Endothelial cell of umbilical vein (primary cell): ENCODE data around the gene PSMD13. TPM values are rescaled to one million over a fixed set of nuclear protein-coding genes. Genes with fewer than 3 reads are reported as not detected.

Experiments
- BruUV-seq: library from RNA; stranded (reverse); fragments of 400-500 nt; replicated peaks from 2 replicates; lab custom pipeline; 2021; lab: Mats Ljungman, UMichigan
- CTCF ChIA-PET: fragments of 300-600, 350-600 bp; sonication (Branson Sonifier 250); formaldehyde crosslinking; loops from one replicate; lab custom pipeline; 2021; ENCODE audit warnings: antibody characterized with exemption, inconsistent platforms; lab: Charles Lee
- POLR2A ChIA-PET: fragments of 300-600, 350-600 bp; sonication (Branson Sonifier 250); formaldehyde crosslinking; loops from one replicate; lab custom pipeline; 2021; ENCODE audit warnings: antibody characterized with exemption, inconsistent platforms; lab: Charles Lee
- DNase-seq: peaks from one replicate; pipeline ENCODE4 v3.0.0-alpha.2; 2011; ENCODE audit warnings: low read depth, low spot score
- FAIRE-seq: peaks from 2 replicates; lab custom pipeline; 2011; peaks lifted over from hg19 to GRCh38; lab: Jason Lieb, UNC
- H2AFZ ChIP-seq: 2 replicates; pipeline ENCODE4 v1.6.0; 2012; ENCODE audit warnings: low read depth, low read length, control low read depth, inconsistent platforms
- H3K27ac ChIP-seq: 2 replicates; pipeline ENCODE4 v1.5.1; 2011; ENCODE audit warnings: low read depth, mild to moderate bottlenecking, control low read depth, low read length, moderate library complexity; ENCODE audit not compliant: insufficient read depth
- H3K27me3 ChIP-seq, 2 experiments: 2 replicates each; pipeline versions ENCODE4 v1.6.0 to v1.6.1; 2011; ENCODE audit warnings: low read length in 2 of 2, mixed read lengths in 1 of 2; ENCODE audit not compliant: control insufficient read depth in 2 of 2, insufficient read depth in 2 of 2
- H3K36me3 ChIP-seq, 2 experiments: 2 replicates in 1 of 2; 3 replicates in 1 of 2; pipeline ENCODE4 v1.5.1; 2011; ENCODE audit warnings: low read length in 2 of 2, mild to moderate bottlenecking in 1 of 2, moderate library complexity in 1 of 2; ENCODE audit not compliant: control insufficient read depth in 2 of 2, insufficient read depth in 2 of 2; ENCODE audit errors: extremely low read depth in 1 of 2
- H3K4me1 ChIP-seq: 3 replicates; pipeline ENCODE4 v1.5.1; 2011; ENCODE audit warnings: mild to moderate bottlenecking, low read length; ENCODE audit not compliant: control insufficient read depth, insufficient read depth; ENCODE audit errors: extremely low read depth
- H3K4me2 ChIP-seq: 2 replicates; pipeline ENCODE4 v1.6.1; 2011; ENCODE audit warnings: low read length, control low read depth, mixed read lengths; ENCODE audit not compliant: insufficient read depth
- H3K4me3 ChIP-seq, 3 experiments: fragments of 200-600 bp in 1 of 3; sonication (generic), shearing (Covaris generic) in 1 of 3; replicated peaks in 1 of 3; 2 replicates each; pipeline ENCODE4 v1.5.1; 2011 to 2016; ENCODE audit warnings: control low read depth in 3 of 3, low read length in 3 of 3, mild to moderate bottlenecking in 2 of 3, inconsistent platforms in 1 of 3, low read depth in 1 of 3, moderate library complexity in 1 of 3; ENCODE audit not compliant: insufficient read depth in 1 of 3
- H3K79me2 ChIP-seq: 2 replicates; pipeline ENCODE4 v1.6.0; 2012; ENCODE audit warnings: low read length, inconsistent platforms; ENCODE audit not compliant: control insufficient read depth, insufficient read depth
- H3K9ac ChIP-seq: replicated peaks from 2 replicates; pipeline ENCODE3; 2011; ENCODE audit warnings: low read length, control low read depth; ENCODE audit not compliant: insufficient read depth; ENCODE audit errors: extremely low read depth
- H3K9me1 ChIP-seq: replicated peaks from 3 replicates; pipeline ENCODE4 v1.6.0; 2011; ENCODE audit warnings: mild to moderate bottlenecking, low read length; ENCODE audit not compliant: control insufficient read depth, insufficient read depth; ENCODE audit errors: extremely low read depth
- H3K9me3 ChIP-seq: replicated peaks from 2 replicates; pipeline ENCODE4 v1.5.1; 2012; ENCODE audit warnings: low read length, inconsistent platforms; ENCODE audit not compliant: control insufficient read depth, insufficient read depth
- H4K20me1 ChIP-seq: replicated peaks from 2 replicates; pipeline ENCODE3; 2011; ENCODE audit warnings: mild to moderate bottlenecking, low read length; ENCODE audit not compliant: control insufficient read depth, insufficient read depth; ENCODE audit errors: extremely low read depth
- CTCF ChIP-seq, 2 donors: IDR thresholded peaks; 1 replicate in 1 of 2; 2 replicates in 1 of 2; pipeline ENCODE4 v1.5.1; 2011; ENCODE audit warnings: low read length in 2 of 2, mild to moderate bottlenecking in 2 of 2, moderate library complexity in 2 of 2, control low read depth in 1 of 2, inconsistent platforms in 1 of 2, low read depth in 1 of 2; ENCODE audit not compliant: insufficient read depth in 1 of 2; ENCODE audit errors: extremely low read depth in 1 of 2
- EZH2 ChIP-seq: IDR thresholded peaks from 2 replicates; pipeline ENCODE4 v1.6.1; 2012; ENCODE audit warnings: borderline replicate concordance, low read depth, mild to moderate bottlenecking, moderate library complexity, low read length, inconsistent platforms; ENCODE audit not compliant: severe bottlenecking
- FOS ChIP-seq: IDR thresholded peaks from 2 replicates; pipeline ENCODE4 v1.6.1; 2011; ENCODE audit warnings: mild to moderate bottlenecking, low read length, moderate library complexity, borderline replicate concordance; ENCODE audit not compliant: insufficient read depth
- GATA2 ChIP-seq: IDR thresholded peaks from 2 replicates; pipeline ENCODE4 v1.7.0; 2011; ENCODE audit warnings: low read depth, mild to moderate bottlenecking, moderate library complexity, mixed read lengths, low read length; ENCODE audit not compliant: insufficient read length, insufficient read depth
- JUN ChIP-seq: IDR thresholded peaks from 2 replicates; pipeline ENCODE4 v1.6.1; 2011; ENCODE audit warnings: borderline replicate concordance, low read depth; ENCODE audit not compliant: insufficient read length, insufficient read depth
- MAX ChIP-seq: IDR thresholded peaks from 2 replicates; pipeline ENCODE4 v1.6.1; 2011; ENCODE audit not compliant: insufficient read depth, insufficient read length
- MYC ChIP-seq: IDR thresholded peaks from one replicate; pipeline ENCODE4 v1.6.1; 2011; ENCODE audit warnings: mild to moderate bottlenecking, low read depth, low read length
- POLR2A ChIP-seq: IDR thresholded peaks from 2 replicates; pipeline ENCODE4 v1.6.1; 2012; ENCODE audit warnings: low read depth, mild to moderate bottlenecking, control low read depth, low read length
- POLR2AphosphoS5 ChIP-seq: IDR thresholded peaks from 2 replicates; pipeline ENCODE4 v1.6.1; 2012; ENCODE audit warnings: low read depth, mild to moderate bottlenecking, control low read depth, low read length, moderate library complexity; ENCODE audit not compliant: insufficient read depth
- dilution Hi-C: fragments of 300-500 bp; cut with MboI; formaldehyde crosslinking; loops from one replicate; pipeline ENCODE4 v1.15.0; 2019; ENCODE audit warnings: low sequenced_read_pairs; ENCODE audit not compliant: extremely low pct_ligation_motif_present
- intact Hi-C: fragments of 100-400 bp; cut with micrococcal nuclease; formaldehyde crosslinking; loops from one replicate; pipeline ENCODE4 v1.10.0; 2022
- polyA plus RNA-seq, 4 experiments: library from polyadenylated mRNA; depleted of rRNA in 3 of 4; stranded (reverse) in 3 of 4; unstranded in 1 of 4; fragments of >200 nt; gene quantifications; 2 replicates each; pipeline versions ENCODE4 v1.2.1 to v1.2.3, GENCODE V29; 2011 to 2012; ENCODE audit warnings: missing spikeins in 1 of 4
- total RNA-seq: library from RNA; stranded (reverse); gene quantifications from 2 replicates; pipeline ENCODE4 v1.2.3, GENCODE V29; 2021

Gene PSMD13
- total and polyA plus RNA-seq, 2 donors (not counting 3 experiments of a cell fraction or from before 2014, with no cell fraction given), result 168 to 214 TPM

- Histone ChIP-seq H2AFZ (no peak overlapping the region), H3K27me3 (no peaks in the 10 kb centered on the region), H3K9me3 (no peaks in the 10 kb centered on the region), H3K27ac (no peak overlapping the region), H3K79me2 (no peaks in the 10 kb centered on the region), H3K36me3 (peaks cover 0 to 5% of the 10 kb centered on the region in 2 experiments), H4K20me1 (no peaks in the 10 kb centered on the region), H3K9me1 (no peaks in the 10 kb centered on the region), H3K9ac (no peak overlapping the region), H3K4me3 (no peak overlapping the region), H3K4me1 (no peaks in the 10 kb centered on the region), H3K4me2 (no peak overlapping the region)
- TF ChIP-seq JUN, result no peak
- no peak for TF ChIP-seq POLR2A
- TF ChIP-seq POLR2AphosphoS5, result no peak
- no peak for TF ChIP-seq MYC
- no peak for TF ChIP-seq CTCF (IDR thresholded peaks at IDR 0.05; ENCODE audit: extremely low read depth in 1 of 2, insufficient read depth in 1 of 2, low read depth in 1 of 2, low read length in 2 of 2)
- no peak for TF ChIP-seq MAX
- TF ChIP-seq GATA2, result no peak
- no peak for TF ChIP-seq EZH2
- no peak for TF ChIP-seq FOS
- POLR2A ChIA-PET, result no interaction called here
- dilution Hi-C loops (no loop called here), intact Hi-C loops (no loop called here)
- CTCF ChIA-PET, result no interaction called here
- FAIRE-seq (no peak), DNase-seq (no peak)
- BruUV-seq, result no TSS peak
These were observed 10.9 kb upstream of the PSMD13 start for GRCh38 chr11:225734-226453.
